ENCODE measurements around the gene WRAP53.

The WRAP53 gene

GRCh38 chr17:7739746-7740145 is 51.5 kb downstream of the WRAP53 start:
- no peak for DNase-seq
- no CpG with 5 or more reads among the region's 14 CpGs for WGBS (ENCODE audit: extremely low coverage, insufficient coverage, insufficient read length)
- H2BK120ac ChIP-seq (ENCODE audit: insufficient read depth, low read length, poor library complexity) = no peak overlapping the region
- H3K18ac ChIP-seq (ENCODE audit: low read length) = no peak overlapping the region
- no peak overlapping the region for H2AK5ac ChIP-seq (ENCODE audit: low read length)
- H2BK5ac ChIP-seq (ENCODE audit: low read depth, low read length, poor library complexity) = no peak overlapping the region
- no peaks in the 10 kb centered on the region for H3K4me1 ChIP-seq (ENCODE audit: control insufficient read depth in 1 of 2, insufficient read depth in 2 of 2, low read length in 2 of 2)
- H4K8ac ChIP-seq (ENCODE audit: low read depth, low read length) = no peak overlapping the region
- no peak overlapping the region for H3K14ac ChIP-seq (ENCODE audit: low read length)
- H3K79me1 ChIP-seq (ENCODE audit: low read length) = no peaks in the 10 kb centered on the region
- no peak overlapping the region for H2BK12ac ChIP-seq (ENCODE audit: low read length)
- no peak overlapping the region for H3K4ac ChIP-seq (ENCODE audit: low read depth, low read length)
- no peak overlapping the region for H3K4me2 ChIP-seq (ENCODE audit: low read length)
- H3K9me3 ChIP-seq (ENCODE audit: insufficient read depth, low read depth, low read length) = peaks cover 3% of the 10 kb centered on the region
- H3K27me3 ChIP-seq (ENCODE audit: insufficient read depth, low read length) = peaks cover 8% of the 10 kb centered on the region
- no peak overlapping the region for H4K12ac ChIP-seq (ENCODE audit: low read depth, low read length)
- H3K4me3 ChIP-seq (ENCODE audit: low read depth, low read length) = no peak overlapping the region
- no peak overlapping the region for H3K27ac ChIP-seq (ENCODE audit: low read depth, low read length)
- no peak overlapping the region for H3K9ac ChIP-seq (ENCODE audit: low read length)
- H4K91ac ChIP-seq (ENCODE audit: low read depth, low read length) = no peak overlapping the region
- no peaks in the 10 kb centered on the region for H3K36me3 ChIP-seq (ENCODE audit: control insufficient read depth in 1 of 2, insufficient read depth in 2 of 2, low read length in 2 of 2)
- no peaks in the 10 kb centered on the region for H3K79me2 ChIP-seq (ENCODE audit: control insufficient read depth, insufficient read depth, low read length, poor library complexity)
- no peak overlapping the region for H3K23ac ChIP-seq (ENCODE audit: low read length)
- no peak overlapping the region for H2AFZ ChIP-seq (ENCODE audit: insufficient read depth, low read length, poor library complexity)

- Histone ChIP-seq H4K91ac (ENCODE audit: low read depth, low read length) (no peak overlapping the region), H3K79me1 (ENCODE audit: low read length) (no peaks in the 10 kb centered on the region), H3K18ac (ENCODE audit: low read length) (no peak overlapping the region), H3K9me3 (ENCODE audit: insufficient read depth, low read depth, low read length) (peaks cover 3% of the 10 kb centered on the region), H2BK12ac (ENCODE audit: low read length) (no peak overlapping the region), H3K4me2 (ENCODE audit: low read length) (no peak overlapping the region), H3K9ac (ENCODE audit: low read length) (no peak overlapping the region), H4K8ac (ENCODE audit: low read depth, low read length) (no peak overlapping the region), H3K27ac (ENCODE audit: low read depth, low read length) (no peak overlapping the region), H2BK5ac (ENCODE audit: low read depth, low read length, poor library complexity) (no peak overlapping the region), H3K4me1 (ENCODE audit: control insufficient read depth in 1 of 2, insufficient read depth in 2 of 2, low read length in 2 of 2) (no peaks in the 10 kb centered on the region), H2BK120ac (ENCODE audit: insufficient read depth, low read length, poor library complexity) (no peak overlapping the region), H3K23ac (ENCODE audit: low read length) (no peak overlapping the region), H3K27me3 (ENCODE audit: insufficient read depth, low read length) (peaks cover 8% of the 10 kb centered on the region), H2AK5ac (ENCODE audit: low read length) (no peak overlapping the region), H3K14ac (ENCODE audit: low read length) (no peak overlapping the region), H3K4ac (ENCODE audit: low read depth, low read length) (no peak overlapping the region), H2AFZ (ENCODE audit: insufficient read depth, low read length, poor library complexity) (no peak overlapping the region), H3K79me2 (ENCODE audit: control insufficient read depth, insufficient read depth, low read length, poor library complexity) (no peaks in the 10 kb centered on the region), H4K12ac (ENCODE audit: low read depth, low read length) (no peak overlapping the region), H3K36me3 (ENCODE audit: control insufficient read depth in 1 of 2, insufficient read depth in 2 of 2, low read length in 2 of 2) (no peaks in the 10 kb centered on the region), H3K4me3 (ENCODE audit: low read depth, low read length) (no peak overlapping the region)
- no peak for DNase-seq
- no CpG with 5 or more reads among the region's 42 CpGs for WGBS (ENCODE audit: extremely low coverage, insufficient coverage, insufficient read length)
These were observed 52.3 kb downstream of the WRAP53 start for GRCh38 chr17:7740481-7741001.

GRCh38 chr17:7742729-7743128 is 54.5 kb downstream of the WRAP53 start:
- Histone ChIP-seq H4K12ac (ENCODE audit: low read depth, low read length) (no peak overlapping the region), H3K23ac (ENCODE audit: low read length) (no peak overlapping the region), H2BK120ac (ENCODE audit: insufficient read depth, low read length, poor library complexity) (no peak overlapping the region), H3K9me3 (ENCODE audit: insufficient read depth, low read depth, low read length) (peaks cover 2% of the 10 kb centered on the region), H3K4ac (ENCODE audit: low read depth, low read length) (no peak overlapping the region), H2BK12ac (ENCODE audit: low read length) (no peak overlapping the region), H4K91ac (ENCODE audit: low read depth, low read length) (no peak overlapping the region), H4K8ac (ENCODE audit: low read depth, low read length) (no peak overlapping the region), H2AFZ (ENCODE audit: insufficient read depth, low read length, poor library complexity) (no peak overlapping the region), H3K79me2 (ENCODE audit: control insufficient read depth, insufficient read depth, low read length, poor library complexity) (no peaks in the 10 kb centered on the region), H3K9ac (ENCODE audit: low read length) (no peak overlapping the region), H3K36me3 (ENCODE audit: control insufficient read depth in 1 of 2, insufficient read depth in 2 of 2, low read length in 2 of 2) (no peaks in the 10 kb centered on the region), H3K79me1 (ENCODE audit: low read length) (no peaks in the 10 kb centered on the region), H2BK5ac (ENCODE audit: low read depth, low read length, poor library complexity) (no peak overlapping the region), H3K27me3 (ENCODE audit: insufficient read depth, low read length) (no peaks in the 10 kb centered on the region), H3K4me2 (ENCODE audit: low read length) (no peak overlapping the region), H3K18ac (ENCODE audit: low read length) (no peak overlapping the region), H3K4me3 (ENCODE audit: low read depth, low read length) (no peak overlapping the region), H3K27ac (ENCODE audit: low read depth, low read length) (no peak overlapping the region), H2AK5ac (ENCODE audit: low read length) (no peak overlapping the region), H3K14ac (ENCODE audit: low read length) (no peak overlapping the region), H3K4me1 (ENCODE audit: control insufficient read depth in 1 of 2, insufficient read depth in 2 of 2, low read length in 2 of 2) (no peaks in the 10 kb centered on the region)
- DNase-seq = no peak
- no CpG with 5 or more reads among the region's 10 CpGs for WGBS (ENCODE audit: extremely low coverage, insufficient coverage, insufficient read length)

GRCh38 chr17:7744416-7744815 is 56.1 kb downstream of the WRAP53 start:
- Histone ChIP-seq H3K4me1 (ENCODE audit: control insufficient read depth in 1 of 2, insufficient read depth in 2 of 2, low read length in 2 of 2) (peaks cover 0 to 7% of the 10 kb centered on the region in 2 experiments), H4K91ac (ENCODE audit: low read depth, low read length) (no peak overlapping the region), H3K9me3 (ENCODE audit: insufficient read depth, low read depth, low read length) (no peaks in the 10 kb centered on the region), H2AK5ac (ENCODE audit: low read length) (no peak overlapping the region), H3K27ac (ENCODE audit: low read depth, low read length) (no peak overlapping the region), H3K14ac (ENCODE audit: low read length) (no peak overlapping the region), H3K4ac (ENCODE audit: low read depth, low read length) (no peak overlapping the region), H3K79me2 (ENCODE audit: control insufficient read depth, insufficient read depth, low read length, poor library complexity) (no peaks in the 10 kb centered on the region), H2BK5ac (ENCODE audit: low read depth, low read length, poor library complexity) (no peak overlapping the region), H3K18ac (ENCODE audit: low read length) (no peak overlapping the region), H4K12ac (ENCODE audit: low read depth, low read length) (no peak overlapping the region), H2AFZ (ENCODE audit: insufficient read depth, low read length, poor library complexity) (no peak overlapping the region), H4K8ac (ENCODE audit: low read depth, low read length) (no peak overlapping the region), H3K4me3 (ENCODE audit: low read depth, low read length) (no peak overlapping the region), H3K36me3 (ENCODE audit: control insufficient read depth in 1 of 2, insufficient read depth in 2 of 2, low read length in 2 of 2) (no peaks in the 10 kb centered on the region), H3K27me3 (ENCODE audit: insufficient read depth, low read length) (no peaks in the 10 kb centered on the region), H2BK12ac (ENCODE audit: low read length) (no peak overlapping the region), H2BK120ac (ENCODE audit: insufficient read depth, low read length, poor library complexity) (no peak overlapping the region), H3K9ac (ENCODE audit: low read length) (no peak overlapping the region), H3K23ac (ENCODE audit: low read length) (no peak overlapping the region), H3K4me2 (ENCODE audit: low read length) (no peak overlapping the region), H3K79me1 (ENCODE audit: low read length) (peaks cover 3% of the 10 kb centered on the region)
- DNase-seq = no peak
- WGBS (ENCODE audit: extremely low coverage, insufficient coverage, insufficient read length) = no CpG with 5 or more reads among the region's 8 CpGs
